Activated T-helper 1 cell treated with anti-CD3 and anti-CD28 coated beads, Interleukin-12 subunit alpha, Interleukin-12 subunit beta, Interleukin-2, Interleukin-4 antibody, amounts not matched to agents 30 ng/mL and 10 ng/mL and 1 ng/mL, durations not matched to agents 14 hours and 24 hours and 36 hours (primary cell): ENCODE data around the gene DPYSL4. TPM values are rescaled to one million over a fixed set of nuclear protein-coding genes. Genes with fewer than 3 reads are reported as not detected.

Experiments used
- DNase-seq: peaks from one replicate; pipeline ENCODE4 v3.0.0; 2021; ENCODE audit warnings: low spot score
- H3K27ac Mint-ChIP-seq: one replicate; pipeline ENCODE4 v1.8.0; 2021; ENCODE audit warnings: mild to moderate bottlenecking, mixed read lengths
- H3K27me3 Mint-ChIP-seq: one replicate; pipeline ENCODE4 v1.8.0; 2022; ENCODE audit warnings: mild to moderate bottlenecking, moderate library complexity, mixed read lengths; ENCODE audit not compliant: insufficient read depth
- H3K36me3 Mint-ChIP-seq: one replicate; pipeline ENCODE4 v1.8.0; 2021; ENCODE audit warnings: low read depth, mixed read lengths
- H3K4me1 Mint-ChIP-seq: one replicate; pipeline ENCODE4 v1.8.0; 2021; ENCODE audit warnings: low read depth, mixed read lengths
- H3K4me3 Mint-ChIP-seq: one replicate; pipeline ENCODE4 v1.8.0; 2021; ENCODE audit warnings: mild to moderate bottlenecking, moderate library complexity, mixed read lengths
- H3K9me3 Mint-ChIP-seq: one replicate; pipeline ENCODE4 v1.8.0; 2021; ENCODE audit warnings: mixed read lengths
- intact Hi-C: fragments of 100-400 bp; cut with micrococcal nuclease; formaldehyde crosslinking; loops from one replicate; pipeline ENCODE4 v1.15.1; 2024
- total RNA-seq: library from RNA; stranded (reverse); gene quantifications from 2 replicates; pipeline ENCODE4 v1.2.3, GENCODE V29; 2022

The DPYSL4 gene
- total RNA-seq, 1 donor from 2014 or later, result 24.1 TPM

DNA sequence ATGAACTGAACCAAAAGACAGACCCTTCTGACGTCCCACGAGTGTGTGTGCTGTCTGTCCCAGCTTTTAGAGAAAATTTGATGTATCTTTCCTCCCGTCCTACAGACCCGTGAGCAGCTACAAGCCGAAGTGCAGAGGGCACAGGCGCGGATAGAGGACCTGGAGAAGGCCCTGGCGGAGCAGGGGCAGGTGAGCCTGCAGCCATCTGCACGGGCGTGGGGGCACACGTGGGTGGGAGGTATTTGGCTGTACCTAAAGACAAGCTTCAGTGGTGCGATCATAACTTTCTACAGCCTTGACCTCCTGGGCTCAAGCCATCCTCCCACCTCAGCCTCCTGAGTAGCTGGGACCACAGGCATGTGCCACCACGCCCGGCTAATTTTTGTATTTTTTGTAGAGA lies 41.7 kb upstream of the DPYSL4 start:
- intact Hi-C loops, result no loop called here
- H3K27ac Mint-ChIP-seq, result no peak overlapping the region

GRCh38 chr10:132145521-132146185 lies 41.1 kb upstream of the DPYSL4 start:
- no peak for DNase-seq
- intact Hi-C loops, result no loop called here
- no peaks in the 10 kb centered on the region for H3K9me3 Mint-ChIP-seq
- no peaks in the 10 kb centered on the region for H3K4me1 Mint-ChIP-seq
- no peak overlapping the region for H3K27ac Mint-ChIP-seq
- no peaks in the 10 kb centered on the region for H3K27me3 Mint-ChIP-seq
- H3K36me3 Mint-ChIP-seq, result no peaks in the 10 kb centered on the region
- no peak overlapping the region for H3K4me3 Mint-ChIP-seq

More for the DNA sequence above, 41.7 kb upstream of the DPYSL4 start:
- H3K9me3 Mint-ChIP-seq, result no peaks in the 10 kb centered on the region
- DNase-seq, result no peak
- no peaks in the 10 kb centered on the region for H3K27me3 Mint-ChIP-seq
- no peaks in the 10 kb centered on the region for H3K4me1 Mint-ChIP-seq
- no peaks in the 10 kb centered on the region for H3K36me3 Mint-ChIP-seq
- no peak overlapping the region for H3K4me3 Mint-ChIP-seq

GRCh38 chr10:132146271-132146671 lies 40.5 kb upstream of the DPYSL4 start:
- H3K4me1 Mint-ChIP-seq, result no peaks in the 10 kb centered on the region
- no peaks in the 10 kb centered on the region for H3K36me3 Mint-ChIP-seq
- no peaks in the 10 kb centered on the region for H3K27me3 Mint-ChIP-seq
- no peak overlapping the region for H3K27ac Mint-ChIP-seq
- H3K4me3 Mint-ChIP-seq, result no peak overlapping the region
- no peaks in the 10 kb centered on the region for H3K9me3 Mint-ChIP-seq
- DNase-seq, result no peak
- intact Hi-C loops, result no loop called here

DNA sequence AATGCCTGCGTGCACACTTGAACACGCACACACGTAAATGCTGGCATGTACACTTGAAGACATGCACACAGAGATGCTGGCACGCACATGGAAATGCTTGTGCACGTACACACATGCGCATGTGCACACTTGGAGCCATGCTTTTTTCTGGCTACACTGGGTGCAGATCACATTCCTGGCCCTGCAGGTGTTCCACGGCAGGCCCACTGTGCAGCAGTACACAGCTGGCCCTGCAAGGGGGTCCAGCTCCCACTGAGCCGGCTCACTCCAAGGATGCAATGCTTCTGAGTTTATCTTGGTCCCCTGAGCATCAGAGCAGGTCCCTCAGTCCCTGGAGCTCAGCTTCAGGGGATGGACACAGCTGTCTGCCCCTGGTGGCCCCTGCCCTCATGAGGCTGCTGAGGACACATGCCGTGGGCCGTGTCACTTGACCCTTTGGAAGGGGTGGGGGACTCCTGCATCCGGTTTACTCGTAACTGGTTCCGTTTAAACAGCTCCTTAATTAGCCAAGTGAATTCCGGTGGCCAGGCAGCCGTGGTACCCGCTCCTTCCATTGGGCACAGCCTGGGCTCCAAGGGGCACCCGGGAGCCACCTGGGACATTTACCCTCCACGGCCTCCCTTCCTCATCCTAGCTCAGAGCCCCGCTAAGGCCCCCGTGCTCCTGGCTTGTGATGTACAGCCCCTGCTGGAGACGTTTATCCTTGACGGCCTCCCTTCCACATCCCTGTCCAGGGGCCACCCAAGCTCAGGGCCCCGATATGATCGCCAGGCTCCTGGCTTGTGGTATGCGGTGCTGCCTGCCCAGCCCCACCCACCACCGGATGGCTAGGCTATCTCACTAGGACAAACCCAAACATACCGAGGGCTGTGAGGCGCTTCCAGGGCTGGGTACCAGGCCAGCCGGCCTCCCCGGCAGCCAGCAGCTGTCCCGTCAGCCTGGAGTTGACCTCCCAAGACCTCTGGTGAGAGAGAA lies 39.5 kb upstream of the DPYSL4 start:
- DNase-seq, result no peak
- no peak overlapping the region for H3K4me3 Mint-ChIP-seq
- H3K36me3 Mint-ChIP-seq, result no peaks in the 10 kb centered on the region
- H3K27me3 Mint-ChIP-seq, result no peaks in the 10 kb centered on the region
- no peaks in the 10 kb centered on the region for H3K4me1 Mint-ChIP-seq
- H3K9me3 Mint-ChIP-seq, result no peaks in the 10 kb centered on the region
- no peak overlapping the region for H3K27ac Mint-ChIP-seq
- intact Hi-C loops, result no loop called here

DNA sequence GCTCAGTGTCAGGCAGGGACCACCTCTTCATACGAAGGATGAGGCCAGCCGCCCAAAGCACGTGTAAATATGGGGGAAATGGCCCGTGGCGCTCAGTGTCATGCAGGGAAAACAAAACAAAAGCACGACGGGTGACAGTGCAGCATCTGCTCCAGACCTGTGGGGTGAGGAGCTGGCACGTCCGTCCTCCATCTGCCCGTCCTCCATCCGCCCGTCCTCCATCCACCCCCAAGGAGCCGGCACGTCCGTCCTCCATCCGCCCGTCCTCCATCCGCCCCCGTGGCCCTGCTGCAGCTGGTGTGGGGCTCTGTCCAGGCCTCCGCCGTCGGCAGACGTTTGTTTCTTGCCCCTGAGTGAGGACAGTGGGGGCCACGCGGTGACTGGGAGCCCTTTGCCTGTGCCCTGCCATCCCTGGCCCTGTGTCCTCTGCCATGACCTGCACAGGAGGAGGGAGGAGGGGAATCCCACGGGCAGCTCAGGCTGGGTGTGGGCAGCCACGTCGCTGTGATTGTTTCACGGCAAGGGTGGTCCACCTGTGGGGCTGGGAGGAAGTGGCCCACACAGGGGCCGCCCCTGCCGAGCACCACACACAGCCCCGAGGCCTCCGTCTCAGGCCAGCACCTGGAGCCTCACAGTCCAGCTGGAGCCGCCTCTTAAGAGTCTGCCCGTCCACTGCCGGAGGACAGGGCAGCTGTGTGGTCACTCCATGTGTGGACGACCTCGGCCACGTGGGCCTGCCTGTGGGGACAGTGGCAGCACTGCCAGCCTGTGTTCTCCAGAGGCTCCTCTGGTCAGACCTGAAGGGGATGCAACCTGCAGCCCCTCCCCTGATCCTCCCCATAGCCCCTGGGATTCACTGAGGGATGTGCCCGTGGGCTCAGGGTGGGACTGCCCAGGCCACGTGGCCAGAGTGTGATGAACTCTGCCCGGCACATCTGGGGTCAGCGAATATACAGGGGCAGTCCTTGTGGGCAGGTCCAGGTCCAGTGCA lies 38.2 kb upstream of the DPYSL4 start:
- H3K9me3 Mint-ChIP-seq, result no peaks in the 10 kb centered on the region
- H3K27ac Mint-ChIP-seq, result no peak overlapping the region
- H3K4me3 Mint-ChIP-seq, result no peak overlapping the region
- no peaks in the 10 kb centered on the region for H3K36me3 Mint-ChIP-seq
- no peaks in the 10 kb centered on the region for H3K4me1 Mint-ChIP-seq
- no peak for DNase-seq
- peaks cover 2% of the 10 kb centered on the region for H3K27me3 Mint-ChIP-seq
- intact Hi-C loops, result no loop called here

DNA sequence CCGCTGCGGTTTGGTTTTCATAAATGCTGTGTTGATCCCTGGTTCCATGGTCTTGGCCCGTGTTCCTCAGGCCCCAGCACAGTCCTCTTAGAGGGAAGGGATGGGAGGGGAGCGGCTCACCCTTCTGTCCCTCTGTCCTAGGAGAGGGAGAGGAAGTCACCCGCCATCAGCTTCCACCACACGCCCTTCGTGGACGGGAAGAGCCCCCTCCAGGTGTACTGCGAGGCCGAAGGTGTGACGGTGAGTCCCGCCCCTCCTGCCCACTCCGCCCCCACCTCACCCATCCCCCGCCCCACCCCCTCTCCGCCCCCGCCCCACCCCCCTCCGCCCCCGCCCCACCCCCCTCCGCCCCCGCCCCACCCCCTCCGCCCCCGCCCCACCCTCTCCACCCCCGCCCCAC lies 37.5 kb upstream of the DPYSL4 start:
- Mint-ChIP-seq H3K9me3 (no peaks in the 10 kb centered on the region), H3K4me3 (no peak overlapping the region)

DNA sequence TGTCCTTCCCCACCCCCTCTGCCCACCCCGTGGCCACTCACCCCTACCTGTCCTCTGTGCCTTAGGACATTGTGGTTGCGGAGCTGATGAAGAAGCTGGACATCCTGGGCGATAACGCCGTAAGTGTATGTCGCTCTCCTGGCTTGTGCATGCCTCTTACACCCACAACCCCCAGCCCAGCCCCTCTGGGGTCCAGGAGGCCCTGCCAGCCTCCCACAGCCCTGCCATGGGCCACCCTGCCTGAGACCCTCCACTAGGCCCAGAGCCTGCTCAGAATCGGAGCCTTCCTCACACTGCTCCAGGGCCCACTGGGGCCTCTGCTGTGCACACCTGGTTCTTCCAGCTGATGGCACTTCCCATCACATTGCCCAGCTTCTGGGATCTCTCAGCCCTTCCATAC lies 36.8 kb upstream of the DPYSL4 start:
- Mint-ChIP-seq H3K27ac (no peak overlapping the region), H3K9me3 (no peaks in the 10 kb centered on the region), H3K4me1 (no peaks in the 10 kb centered on the region), H3K36me3 (no peaks in the 10 kb centered on the region), H3K4me3 (no peak overlapping the region), H3K27me3 (peaks cover 2% of the 10 kb centered on the region)
- intact Hi-C loops, result no loop called here
- DNase-seq, result no peak

More for the DNA sequence above, 37.5 kb upstream of the DPYSL4 start:
- no peaks in the 10 kb centered on the region for H3K36me3 Mint-ChIP-seq
- peaks cover 2% of the 10 kb centered on the region for H3K27me3 Mint-ChIP-seq
- no peak for DNase-seq
- no peaks in the 10 kb centered on the region for H3K4me1 Mint-ChIP-seq
- intact Hi-C loops, result no loop called here
- no peak overlapping the region for H3K27ac Mint-ChIP-seq

- no peaks in the 10 kb centered on the region for H3K9me3 Mint-ChIP-seq
- H3K36me3 Mint-ChIP-seq, result no peaks in the 10 kb centered on the region
- H3K27ac Mint-ChIP-seq, result no peak overlapping the region
- H3K27me3 Mint-ChIP-seq, result peaks cover 2% of the 10 kb centered on the region
- DNase-seq, result no peak
- H3K4me1 Mint-ChIP-seq, result no peaks in the 10 kb centered on the region
- H3K4me3 Mint-ChIP-seq, result no peak overlapping the region
- intact Hi-C loops, result no loop called here
Measured at GRCh38 chr10:132150777-132151176, 36.0 kb upstream of the DPYSL4 start.

DNA sequence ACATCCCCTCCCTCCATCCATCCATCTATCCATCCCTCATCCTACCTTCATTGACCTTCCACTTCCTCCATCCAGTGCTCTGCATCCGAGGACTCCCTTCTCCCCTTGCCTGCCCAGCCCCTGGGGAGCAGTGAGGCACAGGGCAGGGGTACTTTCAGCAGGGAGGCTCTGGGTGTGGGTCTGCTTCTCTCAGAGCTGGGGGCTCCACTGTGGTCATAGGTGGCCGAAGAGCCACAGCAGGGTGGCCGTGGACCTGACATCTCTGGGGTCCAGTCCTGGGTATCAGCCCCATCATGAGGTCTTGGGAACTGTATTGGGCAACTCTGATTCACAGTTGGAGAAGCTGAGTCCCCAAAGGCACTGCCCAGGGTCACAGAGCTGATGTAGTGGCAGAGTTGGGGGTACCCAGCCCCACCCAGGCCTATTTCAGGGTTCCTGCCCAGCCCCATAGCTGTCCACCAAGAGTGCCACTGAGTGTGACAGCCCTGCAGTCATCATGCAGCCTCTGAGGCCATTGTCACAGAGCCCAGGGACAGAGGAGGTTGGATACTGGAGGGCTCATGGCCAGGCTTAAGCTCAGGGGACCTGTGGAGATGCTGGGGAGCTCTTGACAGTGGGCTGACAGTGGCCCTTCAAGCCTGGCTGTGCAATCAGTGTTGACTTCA lies 35.3 kb upstream of the DPYSL4 start:
- Mint-ChIP-seq H3K27me3 (peaks cover 2% of the 10 kb centered on the region), H3K4me1 (no peaks in the 10 kb centered on the region), H3K27ac (no peak overlapping the region), H3K4me3 (no peak overlapping the region), H3K9me3 (no peaks in the 10 kb centered on the region), H3K36me3 (no peaks in the 10 kb centered on the region)
- no peak for DNase-seq
- intact Hi-C loops, result no loop called here

DNA sequence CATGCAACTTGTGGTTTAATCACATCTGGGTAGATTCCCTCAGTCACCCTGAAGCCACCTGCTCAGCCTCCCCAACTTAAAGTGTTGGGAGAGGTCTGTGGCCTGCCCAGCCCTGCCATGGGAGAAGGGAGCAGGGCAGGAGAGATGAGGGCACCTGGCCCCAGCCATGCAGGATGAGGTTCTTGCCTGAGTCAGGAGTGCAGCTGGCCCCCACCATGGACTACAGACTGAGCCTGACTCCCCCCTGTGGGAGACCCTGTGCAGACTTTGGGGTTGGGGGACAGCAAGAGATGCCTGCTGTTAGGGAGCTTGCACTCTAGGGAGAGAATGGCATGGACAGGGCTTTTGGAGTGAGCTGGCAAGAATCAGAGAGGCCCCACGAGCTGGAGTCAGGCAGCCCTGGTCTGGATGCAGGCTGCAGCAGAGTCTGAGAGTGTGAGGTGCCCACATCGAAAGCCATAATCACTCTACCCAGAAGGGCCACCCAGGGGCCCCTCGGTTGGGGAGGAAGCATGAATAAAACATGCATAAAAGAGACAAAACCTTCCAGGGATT lies 34.7 kb upstream of the DPYSL4 start:
- intact Hi-C loops, result no loop called here
- no peak overlapping the region for H3K27ac Mint-ChIP-seq
- H3K36me3 Mint-ChIP-seq, result no peaks in the 10 kb centered on the region
- H3K9me3 Mint-ChIP-seq, result no peaks in the 10 kb centered on the region
- DNase-seq, result no peak
- peaks cover 2% of the 10 kb centered on the region for H3K27me3 Mint-ChIP-seq
- no peaks in the 10 kb centered on the region for H3K4me1 Mint-ChIP-seq
- H3K4me3 Mint-ChIP-seq, result no peak overlapping the region

GRCh38 chr10:132152896-132153580 lies 33.7 kb upstream of the DPYSL4 start:
- intact Hi-C loops, result no loop called here
- DNase-seq, result no peak
- Mint-ChIP-seq H3K27me3 (peaks cover 3% of the 10 kb centered on the region), H3K4me3 (no peak overlapping the region), H3K9me3 (no peaks in the 10 kb centered on the region), H3K36me3 (no peaks in the 10 kb centered on the region), H3K4me1 (peaks cover 1% of the 10 kb centered on the region), H3K27ac (no peak overlapping the region)
